H1 (cell line): Measurements from ENCODE around the gene PRKCH. TPM values are rescaled to one million over a fixed set of nuclear protein-coding genes. Genes with fewer than 3 reads are reported as not detected.

Experiments used
- USF2 ChIP-seq: IDR thresholded peaks from 2 replicates; pipeline ENCODE4 v1.6.1; 2011; ENCODE audit warnings: low read length, improper control_type of control experiment
- polyA plus RNA-seq, 7 experiments: library from polyadenylated mRNA; depleted of rRNA in 3 of 7; stranded (reverse) in 5 of 7; unstranded in 2 of 7; fragments of >200 nt in 5 of 7; fragments of 200-250 nt in 2 of 7; gene quantifications; 1 replicate in 5 of 7; 2 replicates in 1 of 7; 4 replicates in 1 of 7; pipeline versions ENCODE4 v1.2.1 to v1.2.3, GENCODE V29; 2011 to 2013; ENCODE audit warnings: missing spikeins in 2 of 7, mixed read lengths in 2 of 7
- total RNA-seq: library from RNA; stranded (reverse); fragmentation: NEBNext Ultra II Directional; extraction: Animal tissue kit (Norgen Biotek cat#: 25700); gene quantifications from 2 replicates; pipeline ENCODE4 v1.2.1, GENCODE V29; 2021

PRKCH gene
- total and polyA plus RNA-seq, 2 of the 8 experiments (the other 6 are each of a cell fraction or from before 2014, with no cell fraction given) = 6.4 to 7.0 TPM

GRCh38 chr14:61326847-61327246, 5.5 kb downstream of the PRKCH start (continued):
- no peak for TF ChIP-seq USF2
